ENCODE results near the gene C1orf226.

The C1orf226 gene

GRCh38 chr1:162366149-162366548 is 15.4 kb upstream of the C1orf226 start:
- H3K9ac ChIP-seq (ENCODE audit: low read depth, low read length): no peak overlapping the region
- H3K27ac ChIP-seq (ENCODE audit: low read depth, low read length): no peak overlapping the region
- H3K9me3 ChIP-seq (ENCODE audit: insufficient read depth, low read depth, low read length): no peaks in the 10 kb centered on the region
- H3K36me3 ChIP-seq (ENCODE audit: insufficient read depth, low read length): peaks cover 18% of the 10 kb centered on the region; the same call in 1 of the 2 replicates
- no peaks in the 10 kb centered on the region for H3K27me3 ChIP-seq (ENCODE audit: insufficient read depth, low read length)
- WGBS: 73% methylated on average over 4 of the region's 4 CpGs
- H3K4me1 ChIP-seq (ENCODE audit: insufficient read depth, low read length): no peaks in the 10 kb centered on the region
- H3K4me3 ChIP-seq (ENCODE audit: low read length): no peak overlapping the region

- Histone ChIP-seq H3K4me3 (ENCODE audit: low read length) (no peak overlapping the region), H3K36me3 (ENCODE audit: insufficient read depth, low read length) (peaks cover 18% of the 10 kb centered on the region; the same call in 1 of the 2 replicates), H3K27me3 (ENCODE audit: insufficient read depth, low read length) (no peaks in the 10 kb centered on the region), H3K27ac (ENCODE audit: low read depth, low read length) (no peak overlapping the region), H3K4me1 (ENCODE audit: insufficient read depth, low read length) (no peaks in the 10 kb centered on the region), H3K9ac (ENCODE audit: low read depth, low read length) (no peak overlapping the region), H3K9me3 (ENCODE audit: insufficient read depth, low read depth, low read length) (no peaks in the 10 kb centered on the region)
- 92% methylated on average over 7 of the region's 9 CpGs for WGBS
Observed at GRCh38 chr1:162366671-162367070, 14.9 kb upstream of the C1orf226 start.

GRCh38 chr1:162367073-162367472 is 14.5 kb upstream of the C1orf226 start:
- Histone ChIP-seq H3K4me3 (ENCODE audit: low read length) (no peak overlapping the region), H3K27ac (ENCODE audit: low read depth, low read length) (no peak overlapping the region)
- WGBS: 96% methylated on average over 36 of the region's 36 CpGs

GRCh38 chr1:162367772-162368171 is 13.8 kb upstream of the C1orf226 start:
- peaks cover 18% of the 10 kb centered on the region; the same call in 1 of the 2 replicates for H3K36me3 ChIP-seq (ENCODE audit: insufficient read depth, low read length)
- H3K4me3 ChIP-seq (ENCODE audit: low read length): no peak overlapping the region
- H3K4me1 ChIP-seq (ENCODE audit: insufficient read depth, low read length): no peaks in the 10 kb centered on the region
- no peak overlapping the region for H3K9ac ChIP-seq (ENCODE audit: low read depth, low read length)
- 94% methylated on average over 8 of the region's 10 CpGs for WGBS
- no peaks in the 10 kb centered on the region for H3K9me3 ChIP-seq (ENCODE audit: insufficient read depth, low read depth, low read length)
- no peak overlapping the region for H3K27ac ChIP-seq (ENCODE audit: low read depth, low read length)
- H3K27me3 ChIP-seq (ENCODE audit: insufficient read depth, low read length): no peaks in the 10 kb centered on the region

More at GRCh38 chr1:162367073-162367472, 14.5 kb upstream of the C1orf226 start:
- Histone ChIP-seq H3K4me1 (ENCODE audit: insufficient read depth, low read length) (no peaks in the 10 kb centered on the region), H3K27me3 (ENCODE audit: insufficient read depth, low read length) (no peaks in the 10 kb centered on the region), H3K9me3 (ENCODE audit: insufficient read depth, low read depth, low read length) (no peaks in the 10 kb centered on the region), H3K36me3 (ENCODE audit: insufficient read depth, low read length) (peaks cover 18% of the 10 kb centered on the region; the same call in 1 of the 2 replicates), H3K9ac (ENCODE audit: low read depth, low read length) (no peak overlapping the region)

DNA sequence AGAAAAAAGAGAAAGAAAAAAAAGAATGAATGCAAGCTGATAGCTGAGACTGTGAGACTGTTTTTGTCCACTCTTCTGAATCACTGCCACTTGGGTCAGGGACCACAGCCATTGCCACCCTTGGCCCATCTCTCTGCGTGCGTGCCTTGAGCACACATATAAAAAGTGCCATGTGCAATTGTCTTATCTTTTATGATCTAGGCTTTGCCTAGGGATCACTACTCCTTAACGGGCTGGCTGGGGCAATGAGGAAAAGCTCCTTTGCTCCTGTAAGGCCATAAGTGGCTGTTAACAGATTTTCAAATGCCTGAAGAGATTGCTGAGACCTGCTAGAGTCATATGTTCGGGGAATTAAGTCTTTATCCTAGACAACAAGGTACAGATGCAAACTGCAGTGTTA is 13.1 kb upstream of the C1orf226 start:
- WGBS: 67% methylated on average over 4 of the region's 4 CpGs
- no peaks in the 10 kb centered on the region for H3K9me3 ChIP-seq (ENCODE audit: insufficient read depth, low read depth, low read length)
- H3K9ac ChIP-seq (ENCODE audit: low read depth, low read length): no peak overlapping the region
- no peak overlapping the region for H3K4me3 ChIP-seq (ENCODE audit: low read length)
- no peak overlapping the region for H3K27ac ChIP-seq (ENCODE audit: low read depth, low read length)
- H3K27me3 ChIP-seq (ENCODE audit: insufficient read depth, low read length): no peaks in the 10 kb centered on the region
- peaks cover 18% of the 10 kb centered on the region; the same call in 1 of the 2 replicates for H3K36me3 ChIP-seq (ENCODE audit: insufficient read depth, low read length)
- no peaks in the 10 kb centered on the region for H3K4me1 ChIP-seq (ENCODE audit: insufficient read depth, low read length)

- H3K4me1 ChIP-seq (ENCODE audit: insufficient read depth, low read length): no peaks in the 10 kb centered on the region
- no peak overlapping the region for H3K27ac ChIP-seq (ENCODE audit: low read depth, low read length)
- H3K9ac ChIP-seq (ENCODE audit: low read depth, low read length): no peak overlapping the region
- H3K4me3 ChIP-seq (ENCODE audit: low read length): no peak overlapping the region
- peaks cover 18% of the 10 kb centered on the region; the same call in 1 of the 2 replicates for H3K36me3 ChIP-seq (ENCODE audit: insufficient read depth, low read length)
- no peaks in the 10 kb centered on the region for H3K27me3 ChIP-seq (ENCODE audit: insufficient read depth, low read length)
- WGBS: 91% methylated on average over 7 of the region's 7 CpGs
- no peaks in the 10 kb centered on the region for H3K9me3 ChIP-seq (ENCODE audit: insufficient read depth, low read depth, low read length)
Observed at GRCh38 chr1:162369571-162369970, 12.0 kb upstream of the C1orf226 start.

DNA sequence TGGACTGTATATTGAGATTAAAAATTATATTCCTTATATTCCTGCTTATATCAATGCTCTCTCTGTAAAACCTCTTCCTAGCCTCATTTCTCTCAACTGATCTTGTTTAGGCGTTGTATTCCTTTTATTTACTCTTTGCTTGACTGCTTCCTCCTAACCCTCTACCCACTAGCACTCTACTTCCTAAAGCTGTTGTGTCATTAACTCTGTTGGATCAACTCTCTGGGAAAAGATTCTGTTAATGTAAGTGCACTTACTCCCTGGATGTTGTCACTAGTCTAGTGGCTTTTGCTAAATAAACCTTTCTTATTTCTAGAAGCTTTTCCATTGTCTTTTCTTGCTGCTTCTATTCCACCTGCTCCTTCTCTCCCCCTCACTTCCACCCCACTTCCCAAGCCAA is 11.4 kb upstream of the C1orf226 start:
- Histone ChIP-seq H3K27ac (ENCODE audit: low read depth, low read length) (no peak overlapping the region), H3K4me3 (ENCODE audit: low read length) (no peak overlapping the region), H3K36me3 (ENCODE audit: insufficient read depth, low read length) (peaks cover 18% of the 10 kb centered on the region; the same call in 1 of the 2 replicates), H3K9me3 (ENCODE audit: insufficient read depth, low read depth, low read length) (no peaks in the 10 kb centered on the region), H3K9ac (ENCODE audit: low read depth, low read length) (no peak overlapping the region), H3K4me1 (ENCODE audit: insufficient read depth, low read length) (no peaks in the 10 kb centered on the region), H3K27me3 (ENCODE audit: insufficient read depth, low read length) (no peaks in the 10 kb centered on the region)
- 100% methylated on average over 1 of the region's 1 CpG for WGBS

DNA sequence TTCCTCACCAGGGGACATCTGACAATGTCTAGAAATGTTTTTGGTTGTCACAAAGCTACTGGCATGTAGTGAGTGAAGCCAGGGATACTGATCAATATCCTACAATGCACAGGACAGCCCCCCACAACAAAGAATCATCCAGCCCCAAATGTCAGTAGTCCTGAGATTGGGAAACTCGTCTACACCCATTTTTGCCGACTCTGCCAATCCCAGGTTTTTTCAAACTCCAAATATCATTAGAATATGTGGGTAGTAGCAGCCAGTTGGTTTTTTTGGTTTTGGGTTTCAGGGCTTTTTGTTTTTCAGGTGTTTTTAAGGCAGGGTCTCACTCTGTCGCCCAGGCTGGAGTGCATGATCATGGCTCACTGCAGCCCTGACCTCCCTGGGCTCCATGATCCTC is 10.8 kb upstream of the C1orf226 start:
- 93% methylated on average over 2 of the region's 3 CpGs for WGBS
- Histone ChIP-seq H3K27me3 (ENCODE audit: insufficient read depth, low read length) (no peaks in the 10 kb centered on the region), H3K9ac (ENCODE audit: low read depth, low read length) (no peak overlapping the region), H3K4me1 (ENCODE audit: insufficient read depth, low read length) (no peaks in the 10 kb centered on the region), H3K36me3 (ENCODE audit: insufficient read depth, low read length) (peaks cover 13% of the 10 kb centered on the region; the same call in 1 of the 2 replicates), H3K9me3 (ENCODE audit: insufficient read depth, low read depth, low read length) (no peaks in the 10 kb centered on the region), H3K4me3 (ENCODE audit: low read length) (no peak overlapping the region), H3K27ac (ENCODE audit: low read depth, low read length) (no peak overlapping the region)

- no peak overlapping the region for H3K4me3 ChIP-seq (ENCODE audit: low read length)
- no peaks in the 10 kb centered on the region for H3K4me1 ChIP-seq (ENCODE audit: insufficient read depth, low read length)
- H3K27me3 ChIP-seq (ENCODE audit: insufficient read depth, low read length): no peaks in the 10 kb centered on the region
- WGBS: 87% methylated on average over 5 of the region's 6 CpGs
- no peaks in the 10 kb centered on the region for H3K9me3 ChIP-seq (ENCODE audit: insufficient read depth, low read depth, low read length)
- H3K27ac ChIP-seq (ENCODE audit: low read depth, low read length): no peak overlapping the region
- H3K9ac ChIP-seq (ENCODE audit: low read depth, low read length): no peak overlapping the region
- peaks cover 11% of the 10 kb centered on the region; the same call in 1 of the 2 replicates for H3K36me3 ChIP-seq (ENCODE audit: insufficient read depth, low read length)
Observed at GRCh38 chr1:162371611-162372010, 9.9 kb upstream of the C1orf226 start.

- Histone ChIP-seq H3K9ac (ENCODE audit: low read depth, low read length) (no peak overlapping the region), H3K36me3 (ENCODE audit: insufficient read depth, low read length) (peaks cover 11% of the 10 kb centered on the region; the same call in 1 of the 2 replicates), H3K9me3 (ENCODE audit: insufficient read depth, low read depth, low read length) (no peaks in the 10 kb centered on the region), H3K27me3 (ENCODE audit: insufficient read depth, low read length) (no peaks in the 10 kb centered on the region), H3K4me1 (ENCODE audit: insufficient read depth, low read length) (no peaks in the 10 kb centered on the region), H3K27ac (ENCODE audit: low read depth, low read length) (no peak overlapping the region), H3K4me3 (ENCODE audit: low read length) (no peak overlapping the region)
- 89% methylated on average over 13 of the region's 13 CpGs for WGBS
Observed at GRCh38 chr1:162372159-162373071, 9.1 kb upstream of the C1orf226 start.

DNA sequence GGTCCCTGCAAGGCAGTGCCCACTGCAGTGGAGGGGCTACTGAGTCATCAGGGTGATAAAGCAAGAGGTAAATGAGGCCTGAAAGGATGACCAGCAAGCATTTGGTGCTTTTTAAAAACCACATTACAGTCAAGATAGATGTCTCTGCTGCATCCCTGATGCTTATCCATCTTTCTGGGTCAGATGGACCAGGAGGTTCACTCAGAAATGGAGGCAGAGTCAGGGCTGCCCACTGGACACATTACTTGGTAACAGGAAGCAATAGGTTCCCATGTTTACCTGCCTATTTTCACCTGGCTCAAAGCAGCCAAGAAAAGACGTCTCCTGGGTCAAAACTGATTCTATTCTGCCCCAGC is 8.5 kb upstream of the C1orf226 start:
- Histone ChIP-seq H3K4me1 (ENCODE audit: insufficient read depth, low read length) (no peaks in the 10 kb centered on the region), H3K27me3 (ENCODE audit: insufficient read depth, low read length) (no peaks in the 10 kb centered on the region), H3K9ac (ENCODE audit: low read depth, low read length) (no peak overlapping the region), H3K36me3 (ENCODE audit: insufficient read depth, low read length) (peaks cover 5% of the 10 kb centered on the region; the same call in 1 of the 2 replicates), H3K4me3 (ENCODE audit: low read length) (no peak overlapping the region), H3K9me3 (ENCODE audit: insufficient read depth, low read depth, low read length) (no peaks in the 10 kb centered on the region), H3K27ac (ENCODE audit: low read depth, low read length) (no peak overlapping the region)
- WGBS: 83% methylated on average over 1 of the region's 1 CpG
